Erythroblast (primary cell): ENCODE results near the gene IER5L.

Experiments used
- GATA1 ChIP-seq: IDR thresholded peaks from 2 replicates; pipeline ENCODE4 v1.6.1; 2011; ENCODE audit warnings: low read depth, mild to moderate bottlenecking, control low read depth, low read length, moderate library complexity
- POLR2A ChIP-seq: IDR thresholded peaks from 2 replicates; pipeline ENCODE4 v1.6.1; 2011; ENCODE audit warnings: mild to moderate bottlenecking, low read length

GRCh38 chr9:129208207-129209032 is 30.4 kb upstream of the IER5L start:
- TF ChIP-seq POLR2A (no peak), GATA1 (no peak)
